Astrocyte (in vitro differentiated cells and primary cell): Measurements from ENCODE around the gene ITFG1. TPM values are rescaled to one million over a fixed set of nuclear protein-coding genes. Genes with fewer than 3 reads are reported as not detected.

Experiments
- DNase-seq: peaks from one replicate; pipeline ENCODE4 v3.0.0-alpha.2; 2010; ENCODE audit warnings: low read depth
- FAIRE-seq: peaks from 2 replicates; lab custom pipeline; 2011; peaks lifted over from hg19 to GRCh38; lab: Jason Lieb, UNC
- H2AFZ ChIP-seq: 2 replicates; pipeline ENCODE4 v1.6.0; 2012; ENCODE audit warnings: low read depth, low read length, inconsistent platforms
- H3K27ac ChIP-seq: 2 replicates; pipeline ENCODE4 v1.5.1; 2011; ENCODE audit warnings: low read depth, low read length, inconsistent platforms
- H3K27me3 ChIP-seq: 2 replicates; pipeline ENCODE4 v1.6.0; 2011; ENCODE audit warnings: low read length, inconsistent platforms; ENCODE audit not compliant: insufficient read depth
- H3K36me3 ChIP-seq: 2 replicates; pipeline ENCODE4 v1.5.1; 2011; ENCODE audit warnings: low read length, inconsistent platforms; ENCODE audit not compliant: insufficient read depth
- H3K4me1 ChIP-seq: 2 replicates; pipeline ENCODE4 v1.5.1; 2011; ENCODE audit warnings: low read length, inconsistent platforms; ENCODE audit not compliant: insufficient read depth
- H3K4me2 ChIP-seq: 2 replicates; pipeline ENCODE4 v1.6.0; 2012; ENCODE audit warnings: low read length, inconsistent platforms
- H3K4me3 ChIP-seq: 2 replicates; pipeline ENCODE4 v1.5.1; 2011; ENCODE audit warnings: low read depth, mild to moderate bottlenecking, low read length, inconsistent platforms; ENCODE audit not compliant: insufficient read depth
- H3K79me2 ChIP-seq: 2 replicates; pipeline ENCODE4 v1.6.0; 2012; ENCODE audit warnings: mild to moderate bottlenecking, low read length, inconsistent platforms; ENCODE audit not compliant: insufficient read depth
- H3K9ac ChIP-seq: 2 replicates; pipeline ENCODE4 v1.6.0; 2012; ENCODE audit warnings: mild to moderate bottlenecking, low read length, inconsistent platforms
- H3K9me3 ChIP-seq: 2 replicates; pipeline ENCODE4 v1.5.1; 2012; ENCODE audit warnings: low read depth, mild to moderate bottlenecking, low read length, inconsistent platforms; ENCODE audit not compliant: insufficient read depth
- H4K20me1 ChIP-seq: 2 replicates; pipeline ENCODE4 v1.6.0; 2012; ENCODE audit warnings: low read length, inconsistent platforms; ENCODE audit not compliant: insufficient read depth
- H3K27ac Mint-ChIP-seq: one replicate; pipeline ENCODE4 v1.8.0; 2021; ENCODE audit warnings: mild to moderate bottlenecking, mixed read lengths; ENCODE audit not compliant: unreplicated experiment
- H3K27me3 Mint-ChIP-seq: one replicate; pipeline ENCODE4 v1.8.0; 2021; ENCODE audit warnings: low read depth, mixed read lengths; ENCODE audit not compliant: unreplicated experiment
- H3K36me3 Mint-ChIP-seq: one replicate; pipeline ENCODE4 v1.8.0; 2021; ENCODE audit warnings: low read depth, mixed read lengths; ENCODE audit not compliant: unreplicated experiment
- H3K4me1 Mint-ChIP-seq: one replicate; pipeline ENCODE4 v1.8.0; 2021; ENCODE audit warnings: low read depth, mixed read lengths; ENCODE audit not compliant: unreplicated experiment
- H3K4me3 Mint-ChIP-seq: one replicate; pipeline ENCODE4 v1.8.0; 2021; ENCODE audit warnings: mild to moderate bottlenecking, moderate library complexity, mixed read lengths; ENCODE audit not compliant: unreplicated experiment
- H3K9me3 Mint-ChIP-seq: one replicate; pipeline ENCODE4 v1.8.0; 2021; ENCODE audit warnings: mild to moderate bottlenecking, mixed read lengths; ENCODE audit not compliant: unreplicated experiment
- EZH2 ChIP-seq: IDR thresholded peaks from 2 replicates; pipeline ENCODE4 v1.6.1; 2012; ENCODE audit warnings: mild to moderate bottlenecking, low read length, inconsistent platforms; ENCODE audit not compliant: insufficient read depth
- total RNA-seq: library from RNA; stranded (reverse); gene quantifications from 2 replicates; pipeline ENCODE4 v1.2.1, GENCODE V29; 2021
- TF ChIP-seq, protein P1 (sequence below): IDR thresholded peaks from 2 replicates; pipeline ENCODE4 v1.5.1; 2011; ENCODE audit warnings: low read depth, mild to moderate bottlenecking, inconsistent platforms, low read length, moderate library complexity; ENCODE audit not compliant: insufficient read depth

The ITFG1 gene
- total RNA-seq, 1 donor from 2014 or later, result 52.7 TPM

GRCh38 chr16:47142821-47143676 lies 317.8 kb downstream of the ITFG1 start:
- Histone ChIP-seq H3K27ac (peak overlapping the region; percentile 71), H3K9ac (peak overlapping the region; percentile 87), H3K36me3 (no peaks in the 10 kb centered on the region), H3K4me3 (peak overlapping the region; percentile 82), H3K9me3 (no peaks in the 10 kb centered on the region), H4K20me1 (peaks cover 12% of the 10 kb centered on the region), H3K27me3 (no peaks in the 10 kb centered on the region), H3K79me2 (peaks cover 53% of the 10 kb centered on the region), H3K4me1 (peaks cover 9% of the 10 kb centered on the region), H2AFZ (peak overlapping the region; percentile 79), H3K4me2 (peak overlapping the region; percentile 99)
- Mint-ChIP-seq H3K27me3 (peaks cover 15% of the 10 kb centered on the region), H3K4me1 (peaks cover 8% of the 10 kb centered on the region), H3K36me3 (no peaks in the 10 kb centered on the region), H3K4me3 (peak overlapping the region; percentile 87), H3K27ac (no peak overlapping the region), H3K9me3 (no peaks in the 10 kb centered on the region)
- no peak for TF ChIP-seq EZH2
- TF ChIP-seq, protein P1, sequence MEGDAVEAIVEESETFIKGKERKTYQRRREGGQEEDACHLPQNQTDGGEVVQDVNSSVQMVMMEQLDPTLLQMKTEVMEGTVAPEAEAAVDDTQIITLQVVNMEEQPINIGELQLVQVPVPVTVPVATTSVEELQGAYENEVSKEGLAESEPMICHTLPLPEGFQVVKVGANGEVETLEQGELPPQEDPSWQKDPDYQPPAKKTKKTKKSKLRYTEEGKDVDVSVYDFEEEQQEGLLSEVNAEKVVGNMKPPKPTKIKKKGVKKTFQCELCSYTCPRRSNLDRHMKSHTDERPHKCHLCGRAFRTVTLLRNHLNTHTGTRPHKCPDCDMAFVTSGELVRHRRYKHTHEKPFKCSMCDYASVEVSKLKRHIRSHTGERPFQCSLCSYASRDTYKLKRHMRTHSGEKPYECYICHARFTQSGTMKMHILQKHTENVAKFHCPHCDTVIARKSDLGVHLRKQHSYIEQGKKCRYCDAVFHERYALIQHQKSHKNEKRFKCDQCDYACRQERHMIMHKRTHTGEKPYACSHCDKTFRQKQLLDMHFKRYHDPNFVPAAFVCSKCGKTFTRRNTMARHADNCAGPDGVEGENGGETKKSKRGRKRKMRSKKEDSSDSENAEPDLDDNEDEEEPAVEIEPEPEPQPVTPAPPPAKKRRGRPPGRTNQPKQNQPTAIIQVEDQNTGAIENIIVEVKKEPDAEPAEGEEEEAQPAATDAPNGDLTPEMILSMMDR, result peak; percentile 17
- FAIRE-seq (no peak), DNase-seq (peak; percentile 45)

- Histone ChIP-seq H4K20me1 (peaks cover 16% of the 10 kb centered on the region), H2AFZ (no peak overlapping the region), H3K9me3 (no peaks in the 10 kb centered on the region), H3K27ac (peak overlapping the region; percentile 71), H3K4me2 (peak overlapping the region; percentile 99), H3K9ac (peak overlapping the region; percentile 87), H3K36me3 (no peaks in the 10 kb centered on the region), H3K79me2 (peaks cover 59% of the 10 kb centered on the region), H3K4me1 (peaks cover 13% of the 10 kb centered on the region), H3K4me3 (peak overlapping the region; percentile 82), H3K27me3 (no peaks in the 10 kb centered on the region)
- Mint-ChIP-seq H3K36me3 (no peaks in the 10 kb centered on the region), H3K27ac (peak overlapping the region; percentile 2), H3K27me3 (peaks cover 15% of the 10 kb centered on the region), H3K4me1 (peaks cover 8% of the 10 kb centered on the region), H3K4me3 (peak overlapping the region; percentile 87), H3K9me3 (no peaks in the 10 kb centered on the region)
- DNase-seq (peak; percentile 35), FAIRE-seq (no peak)
- no peak for TF ChIP-seq EZH2
- TF ChIP-seq, protein P1, result peak; percentile 4
Observed at GRCh38 chr16:47142486-47142820, 318.4 kb downstream of the ITFG1 start.
